NCI-H1092 treated with DMSO at 0.1 percent for 48 hours (cell line): ENCODE results near the gene MINAR2.

Source experiments
- DNase-seq: peaks from one replicate; lab custom pipeline; 2025; lab: John Stamatoyannopoulos, UW

Gene MINAR2

GRCh38 chr5:129771058-129771838 is 23.4 kb downstream of the MINAR2 start:
- no peak for DNase-seq

GRCh38 chr5:129773376-129773775 is 25.5 kb downstream of the MINAR2 start:
- no peak for DNase-seq

- no peak for DNase-seq
Observed at GRCh38 chr5:129781594-129781993, 33.7 kb downstream of the MINAR2 start.

GRCh38 chr5:129803403-129803802 is 55.5 kb downstream of the MINAR2 start:
- DNase-seq, result no peak

- no peak for DNase-seq
Observed at GRCh38 chr5:129804705-129805104, 56.8 kb downstream of the MINAR2 start.

GRCh38 chr5:129807162-129807814 is 59.4 kb downstream of the MINAR2 start:
- DNase-seq, result no peak
